GM10248 (cell line): Measurements from ENCODE around the gene MATR3.

Source experiments
- CTCF ChIA-PET: fragments of 300-600 bp; sonication (Branson Sonifier 250); formaldehyde crosslinking; extraction: SDS; loops from one replicate; lab custom pipeline; 2021; ENCODE audit warnings: antibody characterized with exemption; lab: Yijun Ruan, JAX
- POLR2A ChIA-PET: fragments of 350-650 bp; sonication (Branson Sonifier 250); formaldehyde crosslinking; extraction: SDS; loops from one replicate; lab custom pipeline; 2020; ENCODE audit warnings: antibody characterized with exemption; lab: Yijun Ruan, JAX
- DNase-seq: peaks from one replicate; pipeline ENCODE4 v3.0.0; 2012; ENCODE audit errors: extremely low spot score
- CTCF ChIP-seq: IDR thresholded peaks from 2 replicates; pipeline ENCODE4 v1.5.1; 2012; ENCODE audit warnings: mild to moderate bottlenecking, low read depth; ENCODE audit errors: extremely low read depth, missing control alignments, control extremely low read depth

The MATR3 gene

GRCh38 chr5:139283252-139284166, 10.0 kb upstream of the MATR3 start:
- TF ChIP-seq CTCF = no peak
- no peak for DNase-seq
- ChIA-PET CTCF (no interaction called here), POLR2A (no interaction called here)

- ChIA-PET CTCF (no interaction called here), POLR2A (no interaction called here)
- TF ChIP-seq CTCF = no peak
- DNase-seq = no peak
These were observed 9.2 kb upstream of the MATR3 start for GRCh38 chr5:139284295-139284694.

GRCh38 chr5:139285651-139286392, 7.7 kb upstream of the MATR3 start:
- no peak for DNase-seq
- ChIA-PET POLR2A (interaction anchor here (1.4 kb wide), 1 partner anchor 9 kb away, joined by 11 read pairs; no protein-coding TSS in a partner anchor), CTCF (interaction anchor here (1.1 to 2.0 kb wide), 2 partner anchors 10 to 17 kb away, joined by 3 to 4 read pairs; no protein-coding TSS in a partner anchor)
- TF ChIP-seq CTCF = no peak

- no peak for DNase-seq
- TF ChIP-seq CTCF = peak; percentile 10
- ChIA-PET CTCF (interaction anchor here (1.4 to 2.8 kb wide), 2 partner anchors 11 to 54 kb away, joined by 7 to 15 read pairs; partner anchors contain the start of gene PAIP2), POLR2A (interaction anchor here (0.7 to 1.6 kb wide), 3 partner anchors 8 to 88 kb away, joined by 3 to 10 read pairs (median 4); no protein-coding TSS in a partner anchor)
These were observed 5.5 kb upstream of the MATR3 start for GRCh38 chr5:139287890-139288635.

GRCh38 chr5:139291051-139291450, 2.5 kb upstream of the MATR3 start:
- no peak for DNase-seq
- ChIA-PET CTCF (interaction anchor here (1.3 to 1.4 kb wide), 2 partner anchors 15 to 16 kb away, joined by 4 read pairs; no protein-coding TSS in a partner anchor), POLR2A (interaction anchor here (0.6 kb wide), 1 partner anchor 804 kb away, joined by 7 read pairs; no protein-coding TSS in a partner anchor)
- TF ChIP-seq CTCF = no peak

- no peak for DNase-seq
- ChIA-PET POLR2A (interaction anchor here (0.6 to 2.2 kb wide), 9 partner anchors 9 to 845 kb away, joined by 3 to 13 read pairs (median 4); no protein-coding TSS in a partner anchor), CTCF (interaction anchor here (0.7 to 2.7 kb wide), 5 partner anchors 17 to 942 kb away, joined by 3 to 8 read pairs (median 6); no protein-coding TSS in a partner anchor)
- no peak for TF ChIP-seq CTCF
These were observed 386 bp upstream of the MATR3 start for GRCh38 chr5:139293202-139293506.
